DMS53 treated with DMSO at 0.1 percent for 48 hours (cell line): ENCODE results near the gene EFCC1.

Experiments
- DNase-seq: peaks from one replicate; lab custom pipeline; 2025; ENCODE audit not compliant: unreplicated experiment; lab: John Stamatoyannopoulos, UW

The EFCC1 gene

DNA sequence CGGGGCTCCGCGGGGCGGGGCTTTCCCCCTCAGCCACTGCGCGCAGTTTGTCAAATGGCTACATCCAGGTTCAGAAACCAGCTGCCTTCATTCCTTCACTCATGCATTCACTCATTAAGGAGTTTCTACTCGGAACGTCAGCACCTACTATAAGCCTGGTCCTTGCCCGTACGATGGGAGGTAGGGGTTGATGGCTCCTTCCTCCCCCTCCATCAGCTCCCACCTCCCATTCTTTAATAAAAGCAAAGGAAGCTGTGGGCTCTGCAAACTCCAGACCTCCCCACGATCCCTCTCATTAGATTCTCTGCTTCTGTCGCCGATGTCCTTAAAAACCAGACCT is 7.0 kb upstream of the EFCC1 start:
- DNase-seq: no peak

DNA sequence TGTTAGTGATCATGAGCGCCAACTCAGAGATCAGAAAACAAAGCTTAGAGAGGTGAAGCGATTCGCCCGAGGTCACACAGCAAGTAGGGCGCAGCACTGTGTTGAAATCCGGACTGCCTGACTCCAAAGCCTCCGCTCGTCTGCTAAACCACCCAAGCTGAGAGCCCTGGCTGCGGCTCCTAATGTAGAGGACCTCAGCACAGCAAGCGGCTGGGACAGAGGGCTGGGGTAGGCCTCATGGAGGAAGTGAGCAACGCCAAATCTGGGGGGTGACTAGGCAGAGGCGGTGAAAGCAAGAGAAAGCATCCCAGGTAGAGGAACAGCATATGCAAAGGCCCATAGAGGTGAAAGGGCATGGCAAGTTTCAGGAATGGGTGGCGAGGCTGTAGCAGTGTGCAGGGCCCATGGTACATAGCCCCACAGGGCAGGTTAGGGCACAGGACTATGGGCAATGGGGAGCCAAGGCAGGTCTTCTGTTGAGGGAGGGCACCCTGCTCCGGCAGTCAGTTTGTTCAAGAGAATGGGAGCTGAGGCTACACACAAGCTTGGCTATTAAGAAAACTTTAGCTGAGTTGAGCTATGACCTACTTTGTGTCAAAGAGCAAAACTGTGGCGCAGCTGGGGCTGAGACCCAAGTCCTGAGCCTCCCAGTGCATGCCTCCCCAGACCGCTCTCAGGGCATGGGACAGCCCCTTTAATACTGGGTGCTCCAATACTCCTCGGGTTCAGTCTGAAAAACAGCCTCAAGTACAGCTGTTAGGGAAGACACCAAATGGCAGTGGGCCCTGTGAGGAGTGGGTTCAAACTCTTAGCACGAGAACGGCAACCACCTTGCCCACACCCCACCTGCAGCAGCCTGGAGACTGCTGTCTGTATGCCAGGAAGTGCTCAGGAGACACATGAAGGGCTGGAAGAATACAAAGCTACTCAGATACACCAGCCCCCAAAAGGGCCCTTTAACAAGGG is 6.2 kb upstream of the EFCC1 start:
- no peak for DNase-seq

DNA sequence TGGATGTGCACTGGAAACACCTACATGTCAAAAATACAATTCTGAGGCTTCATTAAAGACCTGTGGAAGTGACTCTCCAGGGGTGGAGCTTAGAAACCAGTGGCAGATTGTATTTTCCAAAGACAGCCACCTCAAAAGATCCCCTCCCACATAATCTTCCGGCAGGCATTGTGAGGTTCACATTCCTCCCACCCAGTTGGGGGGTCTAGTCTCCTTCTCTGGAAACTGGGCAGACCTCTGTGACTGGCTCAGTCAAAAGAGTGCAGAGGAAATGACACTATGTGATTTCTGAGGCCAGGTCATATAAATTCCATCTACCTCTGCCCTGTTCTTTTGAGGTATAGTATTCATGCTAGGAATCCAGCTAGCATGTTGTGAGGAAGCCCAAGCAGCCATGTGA is 5.4 kb upstream of the EFCC1 start:
- no peak for DNase-seq

DNA sequence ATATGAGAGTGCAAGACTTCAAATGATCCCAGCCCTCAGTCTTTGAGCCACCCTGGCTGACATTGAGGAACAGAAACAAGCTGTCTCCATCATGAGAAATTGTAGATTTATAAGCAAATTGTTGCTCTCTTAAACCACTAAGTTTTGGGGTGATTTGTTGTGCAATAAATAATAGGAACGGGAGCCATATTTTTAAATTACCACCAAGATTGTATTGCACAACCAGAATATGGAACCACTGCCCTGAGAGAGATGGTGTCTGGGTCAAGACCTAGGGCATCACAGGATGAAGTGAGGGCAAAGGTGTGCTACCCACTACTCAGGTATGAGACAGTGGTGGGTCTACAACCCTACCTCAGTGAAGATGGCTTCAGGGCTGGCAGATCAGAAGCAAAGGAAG is 4.9 kb upstream of the EFCC1 start:
- no peak for DNase-seq

DNA sequence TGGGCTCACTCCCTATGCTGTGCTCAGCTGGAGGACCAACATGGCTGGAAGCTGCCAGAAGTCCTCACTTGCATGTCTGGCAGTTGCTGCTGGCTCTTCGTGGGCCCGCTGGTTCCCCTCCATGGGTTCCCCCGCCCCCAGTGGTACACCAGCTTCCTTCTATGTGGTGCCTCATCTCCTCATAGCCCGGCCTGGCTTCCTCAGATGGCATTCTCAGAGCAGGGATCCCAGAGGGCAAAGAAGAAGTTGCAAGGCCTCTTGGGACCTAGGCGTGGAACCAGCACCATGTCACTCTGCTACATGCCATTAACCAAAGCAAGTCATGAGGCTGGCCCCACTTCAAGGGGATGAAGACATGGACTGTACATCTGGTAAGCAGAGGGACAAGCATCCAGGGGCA is 4.4 kb upstream of the EFCC1 start:
- no peak for DNase-seq

DNA sequence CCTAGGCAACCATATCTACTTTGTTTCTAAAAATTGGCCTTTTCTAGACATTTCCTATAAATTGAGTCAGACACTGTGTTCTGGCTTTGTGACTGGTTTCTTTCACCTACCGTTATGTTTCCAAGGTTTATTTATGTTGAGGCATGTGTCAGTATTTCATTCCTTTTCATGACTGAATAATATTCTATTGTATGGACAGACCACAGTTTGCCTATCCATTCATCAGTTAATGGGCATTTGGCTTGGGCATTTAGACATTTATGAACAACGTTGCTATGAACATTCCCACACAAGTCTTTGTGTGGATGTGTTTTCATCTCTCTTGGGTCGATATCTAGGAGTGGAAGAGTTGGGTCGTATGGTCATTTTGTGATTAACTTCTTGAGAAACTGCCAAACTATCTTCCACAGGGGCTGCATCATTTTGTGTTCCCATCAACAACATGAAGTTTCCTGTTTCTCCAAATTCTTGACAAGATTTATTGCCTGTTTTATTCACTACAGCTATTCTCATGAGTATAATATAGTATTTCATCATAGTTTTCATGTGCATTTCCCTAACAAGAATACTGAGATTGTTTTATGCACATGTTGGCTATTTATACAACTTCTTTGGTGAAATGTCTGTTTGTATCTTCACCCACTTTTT is 3.5 kb upstream of the EFCC1 start:
- no peak for DNase-seq

DNA sequence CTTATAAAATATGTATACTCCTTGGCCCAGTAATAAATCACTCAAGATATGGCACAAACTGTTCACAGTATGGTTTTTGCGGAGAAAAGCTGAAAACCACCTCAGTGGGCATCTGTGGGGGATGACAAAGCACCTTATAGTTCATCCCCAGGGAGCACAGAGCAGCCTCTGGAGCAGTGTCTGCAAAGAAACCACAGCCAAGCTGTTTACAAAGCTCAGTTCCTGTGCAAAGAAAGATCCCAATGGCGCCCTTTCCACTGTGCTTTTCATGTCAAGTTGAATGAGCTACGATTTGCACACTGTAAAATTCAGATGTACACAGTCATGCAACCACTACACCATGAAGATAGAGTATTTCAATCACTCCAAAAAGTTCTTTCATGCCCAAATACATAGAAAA is 2.5 kb upstream of the EFCC1 start:
- no peak for DNase-seq

DNA sequence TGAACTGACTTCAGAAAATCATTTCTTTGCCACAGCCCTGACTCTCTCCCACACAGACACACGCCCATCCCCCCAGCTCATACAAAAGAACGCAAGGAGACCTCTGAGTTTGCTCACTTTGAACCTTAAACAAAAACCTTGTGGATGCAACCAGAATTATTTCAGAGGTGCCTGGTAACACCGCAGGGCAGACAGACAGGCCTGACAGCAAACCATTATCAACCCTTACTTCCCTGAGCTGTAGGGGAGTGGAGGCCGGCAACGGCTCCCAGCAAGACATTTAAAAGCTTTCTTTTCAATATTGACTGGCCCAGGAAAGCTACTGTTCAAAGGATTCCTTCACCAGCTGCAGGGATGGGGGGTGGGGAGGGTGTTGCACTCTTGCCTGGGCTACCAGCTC is 2.0 kb upstream of the EFCC1 start:
- DNase-seq: no peak

DNA sequence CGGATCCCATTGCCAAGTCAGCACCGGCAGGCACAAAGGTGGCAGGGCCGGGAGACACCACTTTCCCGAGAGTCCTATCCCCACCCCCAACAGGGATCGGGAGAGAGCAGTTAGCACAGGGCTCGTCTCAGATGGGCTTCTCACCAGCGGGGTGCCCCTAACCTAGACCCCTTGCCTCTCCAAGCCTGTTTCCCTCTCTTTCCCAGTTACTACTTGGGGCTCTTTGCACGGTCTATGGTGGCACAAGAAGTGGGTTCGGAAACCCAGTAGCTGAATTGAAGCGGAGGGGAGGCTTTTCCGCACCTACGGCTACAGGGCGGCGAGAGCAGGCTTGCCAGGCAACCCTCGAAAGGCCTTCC is 383 bp upstream of the EFCC1 start:
- no peak for DNase-seq

DNA sequence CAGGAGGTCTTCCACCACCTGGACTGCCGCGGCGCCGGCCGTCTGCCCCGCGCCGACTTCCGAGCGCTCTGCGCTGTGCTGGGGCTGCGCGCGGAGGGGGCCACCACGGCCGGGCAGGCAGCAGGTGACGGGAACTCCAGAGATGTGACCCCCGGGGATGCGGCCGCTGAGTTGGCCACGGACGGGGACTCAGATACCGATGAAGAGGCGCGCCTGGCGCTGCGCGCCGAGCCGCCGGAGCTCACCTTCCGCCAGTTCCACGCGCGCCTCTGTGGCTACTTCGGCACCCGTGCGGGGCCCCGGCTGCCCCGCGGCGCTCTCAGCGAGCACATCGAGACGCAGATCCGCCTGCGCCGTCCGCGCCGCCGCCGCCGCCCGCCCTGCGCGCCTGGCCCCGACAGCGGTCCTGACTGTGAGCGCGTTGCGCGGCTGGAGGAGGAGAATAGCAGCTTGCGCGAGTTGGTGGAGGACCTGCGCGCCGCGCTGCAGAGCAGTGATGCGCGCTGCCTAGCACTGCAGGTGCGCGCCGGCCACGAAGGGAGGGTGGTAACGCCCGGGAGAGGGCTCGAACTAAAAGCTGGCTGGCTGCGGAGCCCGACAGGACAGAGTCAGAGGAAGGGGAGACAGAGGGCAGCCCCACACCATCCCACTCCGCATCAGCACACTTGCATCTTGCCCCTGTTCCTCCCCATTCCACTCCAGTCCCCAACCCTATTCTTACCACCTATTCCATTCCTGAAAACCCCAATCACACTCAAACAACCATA is 885 bp downstream of the EFCC1 start:
- no peak for DNase-seq

DNA sequence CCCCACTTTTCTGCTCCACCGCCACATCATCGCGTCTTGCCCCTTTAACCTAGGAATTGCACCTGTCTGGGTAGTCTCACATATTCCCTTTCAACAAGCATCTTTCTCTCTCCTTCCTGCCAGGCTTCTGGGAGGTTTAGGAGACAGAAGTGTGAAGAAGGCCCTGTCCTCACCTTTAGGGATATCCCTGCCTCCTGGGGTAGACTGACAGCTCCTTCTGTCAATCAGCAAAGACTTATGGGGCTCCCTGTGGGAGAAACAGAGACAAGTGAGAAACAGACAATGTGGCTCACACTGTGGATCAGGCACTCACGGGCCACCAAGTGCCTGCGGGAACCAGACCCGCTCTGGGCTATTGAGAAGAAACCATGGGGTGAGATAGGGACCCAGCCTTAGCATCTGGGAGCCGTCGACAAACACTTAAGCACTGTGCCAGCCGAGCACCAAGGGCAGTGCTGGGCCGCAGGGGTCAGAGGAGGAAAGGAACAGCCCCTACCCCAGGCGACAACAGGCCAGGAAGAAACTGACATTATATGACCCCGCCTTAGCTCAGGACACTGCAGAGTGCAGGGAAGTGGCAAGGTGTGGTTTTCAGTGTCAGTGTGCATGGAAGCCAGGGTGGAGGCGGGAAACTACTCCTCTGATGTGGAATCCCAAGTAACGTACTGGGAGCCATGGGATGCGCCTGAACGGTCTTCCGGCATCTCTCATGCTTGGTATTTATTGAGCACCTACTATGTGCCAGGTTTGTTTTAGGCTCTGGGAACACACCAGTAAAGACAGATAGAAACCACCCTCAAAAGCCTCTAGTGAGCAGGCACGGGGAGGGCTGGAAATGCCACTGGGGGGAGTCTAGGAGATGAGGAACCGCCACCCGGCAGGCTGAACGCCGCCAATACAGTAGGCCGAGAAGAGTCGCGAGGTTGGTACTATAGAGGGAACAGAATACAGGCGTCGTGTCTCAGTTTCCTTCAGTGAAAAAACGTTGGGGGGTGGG is 1.8 kb downstream of the EFCC1 start:
- DNase-seq: peak; percentile 18

DNA sequence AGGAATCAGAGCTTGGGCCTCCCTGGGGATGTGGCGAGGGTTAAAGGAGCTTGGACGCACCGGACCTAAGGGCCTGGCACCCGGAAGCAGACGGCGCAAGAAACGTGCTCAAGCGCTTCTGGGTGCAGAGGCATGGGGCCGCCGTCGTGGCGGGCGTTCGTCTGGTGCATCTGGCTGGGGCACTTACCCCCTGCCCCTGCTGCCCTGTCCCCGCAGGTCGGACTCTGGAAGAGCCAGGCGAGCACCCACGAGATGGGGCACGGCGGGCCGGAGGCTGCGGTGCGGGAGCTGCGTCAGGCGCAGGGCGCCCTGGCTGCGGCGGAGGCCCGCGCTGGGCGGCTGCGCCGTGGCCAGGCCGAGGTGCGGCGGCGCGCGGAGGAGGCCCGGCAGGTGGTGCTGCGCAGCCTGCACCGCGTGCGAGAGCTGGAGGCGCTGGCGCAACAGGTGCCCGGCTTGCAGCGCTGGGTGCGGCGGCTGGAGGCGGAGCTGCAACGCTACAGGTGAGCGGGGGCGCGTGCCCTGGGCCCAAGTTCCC is 2.5 kb downstream of the EFCC1 start:
- peak; percentile 60 for DNase-seq

DNA sequence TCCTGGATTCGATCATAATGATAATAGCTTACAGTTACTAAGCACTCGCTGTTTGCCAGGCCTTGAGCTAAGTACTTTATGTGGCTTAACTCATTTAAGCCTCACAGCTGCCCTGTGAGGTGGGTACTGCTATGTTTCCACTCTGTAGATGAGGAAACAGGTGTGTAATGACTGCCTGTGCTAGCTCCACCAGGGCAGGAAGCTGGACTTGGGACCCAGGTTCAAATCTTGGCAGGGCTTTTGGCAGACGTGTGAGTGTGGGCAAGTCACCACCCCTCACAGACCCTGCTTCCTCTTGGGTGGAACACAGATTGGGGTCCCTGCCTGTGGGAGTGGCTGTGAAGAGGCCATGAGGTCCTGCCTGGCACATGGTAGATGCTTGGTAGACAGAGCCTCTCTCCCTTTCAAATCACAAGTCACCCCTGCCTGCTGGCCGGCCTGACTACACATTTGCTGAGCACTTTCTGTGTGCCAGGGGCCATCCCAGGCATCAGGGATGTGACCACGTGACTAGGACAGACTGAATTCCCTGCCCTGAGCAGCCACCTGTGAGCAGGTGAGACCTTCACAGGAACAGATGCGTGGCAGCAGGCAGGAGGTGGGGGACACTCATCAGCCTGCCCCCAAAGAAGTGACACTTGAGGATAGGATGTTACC is 3.7 kb downstream of the EFCC1 start:
- peak; percentile 49 for DNase-seq

DNA sequence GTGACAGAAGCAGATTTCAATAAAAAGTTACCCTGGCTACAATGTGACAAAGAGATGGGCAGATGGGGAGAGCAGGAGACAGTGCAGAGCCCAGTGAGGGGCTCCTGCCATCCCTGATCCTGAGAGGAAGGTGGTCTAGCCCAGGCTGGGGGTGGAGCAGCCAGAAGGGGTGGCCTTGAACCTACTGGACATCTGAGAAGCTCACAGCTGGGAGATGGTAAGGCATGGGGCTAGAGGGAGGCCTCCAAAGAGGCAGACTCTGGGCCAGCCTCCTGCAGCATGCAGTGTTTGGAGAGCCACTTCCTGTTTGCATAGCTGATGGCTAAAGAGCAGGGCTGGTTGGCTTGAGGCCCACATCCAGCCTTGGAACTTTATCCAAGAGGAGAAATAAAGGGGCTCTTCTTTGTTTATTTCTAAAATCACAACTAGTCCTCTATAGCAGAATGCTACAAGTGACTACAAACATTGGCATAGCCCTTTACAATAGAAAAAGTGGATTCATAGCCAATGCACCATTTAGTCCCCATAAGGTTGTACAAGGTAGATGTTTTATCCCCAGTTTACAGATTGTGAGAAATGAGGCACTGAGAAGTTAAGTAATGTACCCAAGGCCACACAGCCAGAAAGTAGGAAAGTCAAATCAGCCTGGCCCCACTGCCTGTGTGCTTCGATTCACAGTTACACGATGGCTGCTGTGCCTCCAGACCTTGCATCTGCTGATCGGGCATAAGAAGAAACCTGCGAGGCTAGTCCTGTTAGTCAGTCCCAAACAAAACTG is 4.6 kb downstream of the EFCC1 start:
- peak; percentile 51 for DNase-seq

DNA sequence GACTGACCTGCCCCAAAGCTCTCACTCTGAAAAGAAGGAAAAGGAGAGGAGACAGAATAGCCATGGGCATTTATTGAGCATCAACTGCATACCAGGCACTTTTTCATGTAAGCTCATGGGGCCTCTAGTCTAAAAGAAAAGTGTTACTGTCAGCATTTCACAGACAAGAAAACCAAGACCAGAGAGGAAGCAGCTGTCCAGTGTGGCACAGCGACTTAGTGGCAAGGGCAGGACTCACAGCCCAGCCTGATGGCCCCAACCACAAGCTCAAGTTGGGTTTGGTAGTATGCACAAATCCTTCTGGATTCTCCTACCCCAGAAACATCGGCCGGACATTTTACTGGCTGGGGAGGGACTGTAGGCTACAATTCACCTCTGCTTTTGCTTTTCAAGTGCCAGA is 5.8 kb downstream of the EFCC1 start:
- no peak for DNase-seq

DNA sequence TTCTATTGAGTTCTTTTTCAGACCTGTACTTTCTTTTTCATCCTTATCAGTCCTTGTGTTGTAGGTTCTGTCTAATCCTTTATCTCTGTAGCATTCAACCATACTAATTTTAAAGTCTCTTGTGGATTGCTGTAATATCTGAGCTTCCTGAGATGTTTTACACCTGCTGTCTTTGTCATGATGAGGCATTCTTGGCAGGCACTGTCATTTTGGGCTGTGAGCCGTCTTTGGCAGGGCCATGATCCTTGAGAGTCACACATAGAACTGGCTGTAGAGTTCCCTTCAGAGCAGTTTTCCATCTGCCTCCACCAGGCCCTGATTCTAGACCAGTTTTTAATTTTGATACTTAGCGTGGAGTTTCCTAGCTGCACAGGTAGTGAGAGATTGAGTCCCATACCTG is 6.7 kb downstream of the EFCC1 start:
- no peak for DNase-seq

DNA sequence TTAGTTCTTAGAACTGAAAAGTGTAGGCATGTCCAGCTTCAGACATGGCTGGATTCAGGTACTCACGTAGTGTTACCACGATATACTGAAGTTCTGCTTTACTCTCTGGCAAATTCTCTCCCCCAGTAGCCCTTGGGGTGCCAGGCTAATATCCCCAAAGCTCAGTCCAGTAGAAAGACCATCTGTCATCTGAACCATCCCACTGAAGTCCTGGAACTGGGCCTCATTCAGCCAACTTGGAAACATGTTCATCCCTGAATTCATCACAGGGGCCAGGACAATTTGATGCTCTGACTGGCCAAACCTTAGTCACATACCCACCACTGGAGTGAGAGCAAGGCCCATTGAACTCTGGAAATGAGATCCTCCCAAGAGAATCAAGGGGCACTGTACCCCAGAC is 8.2 kb downstream of the EFCC1 start:
- DNase-seq: no peak

DNA sequence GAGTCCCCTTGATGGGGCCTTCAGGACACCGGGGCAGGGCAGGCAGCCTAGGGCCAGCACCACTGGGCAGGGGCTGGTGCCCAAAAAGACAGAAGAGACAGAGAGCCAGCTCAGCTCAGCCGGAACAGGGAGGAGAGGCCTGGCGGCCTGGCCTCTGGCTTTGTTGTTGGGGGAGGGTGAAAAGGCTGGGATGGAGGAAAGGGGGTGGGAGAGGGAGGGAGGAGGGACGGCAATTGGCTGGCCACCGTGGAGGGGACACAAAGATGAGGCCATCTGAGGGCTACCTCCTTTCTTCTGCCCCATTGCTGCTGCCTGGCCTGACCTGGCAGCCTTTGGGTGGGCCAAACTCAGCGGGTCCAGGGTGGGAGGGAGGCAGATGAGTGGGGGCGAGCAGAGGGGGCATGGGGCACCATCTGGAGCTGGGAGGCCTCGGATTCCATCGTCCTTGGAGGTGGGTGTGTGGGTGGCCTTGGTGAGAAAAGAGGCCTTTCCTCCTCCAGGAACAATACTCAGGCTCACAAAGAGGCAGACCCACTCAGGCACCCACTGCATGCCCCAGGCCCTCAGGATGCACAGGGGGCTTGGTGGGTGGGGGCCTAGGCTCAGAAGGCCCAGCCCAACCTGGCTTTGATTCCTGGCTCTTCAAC is 9.3 kb downstream of the EFCC1 start:
- DNase-seq: no peak

DNA sequence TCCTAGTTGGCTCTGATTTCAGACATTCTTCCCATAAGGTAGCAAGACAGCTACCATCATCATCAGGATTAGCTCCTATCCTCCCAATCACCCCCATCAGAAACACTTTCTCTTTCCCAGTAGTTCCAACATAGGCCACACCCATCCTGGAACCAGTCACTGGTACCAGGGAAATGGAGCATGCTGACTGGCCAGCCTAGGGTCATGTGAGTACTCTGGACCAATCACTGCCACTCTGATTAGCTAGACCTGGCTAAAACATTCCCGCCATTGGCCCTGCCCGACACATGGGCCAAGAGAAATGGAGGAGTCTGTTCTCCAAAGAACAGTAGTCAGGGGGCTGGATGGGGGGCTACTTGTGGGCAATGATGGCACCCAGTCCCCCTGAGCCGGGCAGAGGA is 12.4 kb downstream of the EFCC1 start:
- no peak for DNase-seq
